NCI-H2227 treated with DMSO at 0.1 percent for 48 hours (cell line): Measurements from ENCODE around the gene AZIN2.
"Not testable (repeated sequence)": the region's sequence is repeated elsewhere in the genome, so short reads cannot be mapped to it uniquely, and the experiment has no call there.

Experiments
- DNase-seq: peaks from one replicate; lab custom pipeline; 2025; lab: John Stamatoyannopoulos, UW

AZIN2 gene

DNA sequence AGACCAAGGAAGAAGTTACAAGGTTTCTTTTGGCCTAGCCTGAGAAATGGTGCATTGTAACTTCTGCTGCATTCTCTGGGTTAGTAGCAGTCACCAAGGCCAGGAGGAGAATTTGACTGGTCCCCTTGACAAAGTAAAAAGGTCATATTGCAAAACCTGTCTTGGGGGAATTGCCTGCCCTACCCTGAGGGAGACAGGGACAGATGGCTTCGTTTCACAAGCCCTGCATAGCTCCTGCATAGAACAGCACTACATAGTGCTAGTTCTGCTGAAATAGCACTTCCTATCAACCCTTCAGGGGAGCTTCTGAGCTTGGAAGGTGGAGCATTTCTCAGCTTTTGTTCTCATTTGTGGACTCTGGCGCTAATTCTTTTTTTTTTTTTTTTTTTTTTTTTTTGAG lies 23.9 kb upstream of the AZIN2 start:
- no peak for DNase-seq

DNA sequence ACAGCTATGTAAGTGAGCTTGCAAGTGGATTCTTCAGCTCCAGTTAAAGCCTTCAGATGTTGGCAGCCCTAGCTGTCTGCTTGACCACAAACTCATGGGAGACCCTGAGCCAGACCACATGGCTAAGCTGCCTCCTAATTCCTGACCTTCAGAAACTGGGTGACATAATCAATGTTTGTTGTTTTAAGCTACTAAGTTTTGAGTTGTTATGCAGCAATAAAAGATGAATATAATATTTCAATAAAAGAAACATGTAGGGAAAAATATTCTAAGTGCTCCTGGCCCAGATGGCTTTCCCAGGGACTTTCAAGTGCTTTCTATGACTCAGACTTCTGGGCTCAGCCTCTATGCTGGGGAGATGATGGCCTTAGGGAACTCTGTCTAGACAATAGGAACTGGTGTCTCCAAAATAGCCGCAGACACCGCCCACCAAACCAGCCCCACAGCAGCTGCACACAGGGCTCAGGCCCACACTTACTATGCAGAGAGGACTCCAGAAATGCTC lies 20.3 kb upstream of the AZIN2 start:
- DNase-seq = no peak

GRCh38 chr1:33061834-33062233 lies 19.1 kb upstream of the AZIN2 start:
- DNase-seq = no peak

DNA sequence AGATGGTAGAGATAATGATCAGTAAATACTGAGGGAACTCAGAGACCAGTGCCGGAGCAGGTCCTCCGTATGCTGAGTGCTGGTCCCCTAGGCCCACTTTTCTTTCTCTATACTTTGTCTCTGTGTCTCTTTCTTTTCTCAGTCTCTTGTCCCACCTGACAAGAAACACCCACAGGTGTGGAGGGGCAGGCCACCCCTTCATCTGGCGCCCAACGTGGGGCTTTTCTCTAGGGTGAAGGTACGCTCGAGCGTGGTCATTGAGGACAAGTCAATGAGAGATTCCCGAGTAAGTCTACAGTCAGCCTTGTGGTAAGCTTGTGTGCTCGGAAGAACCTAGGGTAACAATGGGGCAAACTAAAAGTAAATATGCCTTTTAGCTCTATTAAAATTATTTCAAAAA lies 16.7 kb upstream of the AZIN2 start:
- DNase-seq = not testable (repeated sequence)

GRCh38 chr1:33065301-33065700 lies 15.7 kb upstream of the AZIN2 start:
- DNase-seq = no peak

DNA sequence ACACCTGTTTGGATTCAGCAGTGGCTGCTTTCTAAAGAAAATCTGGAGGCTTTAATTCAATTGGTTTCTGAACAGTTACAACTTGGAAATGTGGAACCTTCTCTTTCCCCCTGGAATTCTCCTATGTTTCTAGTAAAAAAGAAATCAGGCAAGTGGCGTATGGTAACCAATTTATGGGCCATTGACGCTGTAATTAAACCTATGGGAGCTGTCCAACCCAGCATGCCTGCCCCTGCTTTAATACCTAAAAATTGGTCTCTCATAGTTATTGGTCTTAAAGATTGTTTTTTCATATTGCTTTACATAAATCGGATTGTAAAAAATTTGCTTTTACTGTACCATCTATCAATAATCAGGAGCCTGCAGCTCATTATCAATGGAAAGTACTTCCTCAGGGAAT lies 14.5 kb upstream of the AZIN2 start:
- DNase-seq = not testable (repeated sequence)

GRCh38 chr1:33068108-33068507 lies 12.8 kb upstream of the AZIN2 start:
- not testable (repeated sequence) for DNase-seq

GRCh38 chr1:33070628-33071027 lies 10.3 kb upstream of the AZIN2 start:
- DNase-seq = no peak

DNA sequence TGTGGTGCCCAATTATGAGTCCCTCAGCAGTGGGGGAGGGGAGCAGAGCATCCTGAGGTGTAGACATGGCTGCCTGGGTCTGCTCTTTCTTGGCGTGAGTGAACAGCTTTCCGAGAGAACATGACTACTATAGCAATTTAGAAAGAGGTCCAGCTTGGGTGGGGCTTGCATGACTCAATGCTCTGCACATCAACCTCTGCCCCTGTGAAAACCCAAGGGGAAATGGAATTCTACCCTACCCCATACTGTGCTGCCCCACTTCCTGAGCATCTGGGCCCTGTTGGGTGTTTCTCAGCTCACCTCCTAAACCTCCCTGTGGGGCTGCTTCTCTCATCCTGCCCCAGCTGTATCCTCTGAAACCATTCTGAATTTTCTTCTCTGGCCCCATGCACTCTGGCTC lies 8.2 kb upstream of the AZIN2 start:
- no peak for DNase-seq

- no peak for DNase-seq
These were observed 6.6 kb upstream of the AZIN2 start for GRCh38 chr1:33074193-33074945.

DNA sequence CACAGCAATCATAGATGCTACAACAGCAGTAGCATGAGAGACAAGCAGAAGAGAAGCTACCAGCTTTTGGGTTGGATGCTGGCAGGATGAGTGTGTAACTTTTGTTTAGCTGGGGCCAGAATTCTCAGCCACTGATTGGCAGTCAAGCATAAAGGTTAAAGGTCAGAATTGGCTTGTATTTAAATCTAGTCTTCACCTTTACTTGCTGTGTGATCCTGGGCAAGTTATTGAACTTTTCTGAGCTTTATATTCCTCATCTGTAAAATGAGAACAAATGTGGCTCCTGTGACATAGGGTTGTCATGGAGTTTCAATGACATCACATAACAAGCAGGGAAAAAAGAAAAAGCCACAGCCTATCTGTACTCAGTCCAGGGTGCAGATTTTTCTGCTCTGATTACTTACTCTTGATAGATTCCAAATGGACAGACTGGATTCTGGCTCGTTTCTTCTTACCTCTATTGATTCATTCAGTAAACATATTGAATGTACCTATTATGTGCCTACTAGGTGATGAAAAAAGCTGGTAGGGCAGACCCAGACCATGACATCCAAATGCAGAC lies 2.8 kb upstream of the AZIN2 start:
- no peak for DNase-seq

DNA sequence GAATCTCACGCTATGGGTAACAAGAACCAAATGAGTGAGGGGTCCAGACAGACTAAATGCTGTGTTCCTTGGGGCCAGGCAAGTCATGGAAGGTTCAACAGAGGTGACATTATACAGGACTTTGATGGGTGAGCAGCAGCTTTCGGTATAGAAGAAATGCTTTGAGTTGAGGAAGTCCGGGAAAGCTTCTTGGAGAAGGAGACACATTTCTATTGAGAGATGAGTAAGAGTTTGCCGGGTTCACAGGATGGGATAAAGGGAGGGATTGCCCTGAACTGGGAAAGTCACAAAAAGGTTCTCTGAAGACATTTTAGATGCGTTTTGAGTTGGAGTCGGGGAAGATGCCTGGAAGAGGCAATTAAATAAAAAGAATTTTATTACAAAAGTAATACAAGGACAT lies 580 bp upstream of the AZIN2 start:
- no peak for DNase-seq

DNA sequence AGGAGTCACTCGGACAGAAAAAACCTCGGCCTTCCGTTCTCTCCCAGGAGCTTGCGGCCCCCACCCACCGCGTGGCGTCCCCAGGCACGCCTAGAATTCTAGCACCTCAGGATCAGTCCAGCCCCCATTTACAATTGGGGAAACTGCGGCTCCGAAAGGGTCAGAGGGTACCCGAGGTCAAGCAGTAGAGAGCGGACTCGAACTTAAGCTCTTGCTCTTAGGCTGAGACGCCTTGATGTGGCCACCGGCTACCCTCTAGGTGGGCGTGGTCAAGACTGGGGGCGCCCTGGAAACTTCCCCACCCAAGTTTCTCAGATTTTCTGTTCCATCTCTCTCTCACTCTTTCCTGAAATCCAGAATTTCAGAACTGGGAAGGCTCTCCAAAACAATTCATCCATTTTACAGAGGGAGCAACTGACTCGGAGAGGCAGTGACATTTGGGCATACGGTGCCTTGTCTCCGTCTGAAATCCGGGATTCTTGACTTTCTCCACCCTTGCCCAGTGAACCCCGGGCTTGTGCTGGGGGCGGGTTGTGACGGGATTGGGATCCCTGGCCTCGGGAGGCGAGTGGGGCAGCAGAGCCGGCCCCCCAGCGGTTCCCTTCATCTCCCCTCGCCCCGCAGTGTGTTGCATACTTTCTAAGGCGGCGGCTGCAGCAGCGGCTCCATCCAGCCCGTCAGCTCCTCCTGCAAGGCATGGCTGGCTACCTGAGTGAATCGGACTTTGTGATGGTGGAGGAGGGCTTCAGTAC lies 777 bp downstream of the AZIN2 start:
- no peak for DNase-seq

DNA sequence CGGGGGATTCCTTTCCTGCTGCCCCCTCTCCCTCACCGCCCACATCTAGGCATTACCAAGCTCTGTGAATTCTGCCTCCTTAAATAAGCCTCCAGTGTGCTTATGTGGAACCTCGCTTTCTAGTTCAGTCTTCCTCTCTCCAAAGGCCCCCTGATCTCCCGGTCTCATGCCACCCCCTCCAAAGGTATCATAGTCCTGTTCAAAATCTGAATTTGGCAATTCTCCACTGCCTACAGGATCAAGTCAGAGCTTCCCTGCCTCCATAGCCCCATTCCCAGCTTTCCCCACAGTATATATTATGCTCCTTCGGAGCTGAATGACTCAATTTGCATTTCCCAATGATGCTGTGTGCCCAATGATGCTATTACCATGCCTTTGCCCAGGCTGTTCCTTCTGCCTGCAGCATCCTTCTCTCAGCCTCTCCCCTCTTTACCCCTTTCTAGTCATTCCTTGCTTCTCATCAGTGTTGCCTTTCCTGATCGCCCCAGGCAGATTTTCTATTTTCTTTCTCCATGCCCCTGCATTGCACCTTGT lies 1.7 kb downstream of the AZIN2 start:
- no peak for DNase-seq

DNA sequence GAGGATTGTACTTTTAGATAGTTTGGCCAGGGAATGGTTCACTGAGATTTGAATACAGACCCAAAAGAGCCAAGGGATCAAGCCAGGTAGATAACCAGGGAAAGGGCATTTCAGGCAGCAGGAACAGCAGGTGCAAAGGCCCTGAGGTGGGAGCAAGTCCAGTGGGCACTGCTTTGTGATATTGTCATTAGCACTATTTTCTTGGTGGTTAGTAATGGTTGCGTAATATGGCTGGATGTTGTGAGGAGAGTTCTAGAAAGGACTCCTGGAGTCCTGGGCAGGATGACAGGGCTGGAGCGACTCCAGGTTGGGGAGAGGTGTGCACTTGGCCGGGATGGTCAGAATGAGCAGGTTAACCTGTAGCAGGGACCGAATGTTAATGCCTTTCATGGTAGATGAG lies 4.4 kb downstream of the AZIN2 start:
- DNase-seq = no peak

- peak; percentile 68 for DNase-seq
These were observed 5.5 kb downstream of the AZIN2 start for GRCh38 chr1:33086384-33086850.

- no peak for DNase-seq
These were observed 6.7 kb downstream of the AZIN2 start for GRCh38 chr1:33087677-33088076.

DNA sequence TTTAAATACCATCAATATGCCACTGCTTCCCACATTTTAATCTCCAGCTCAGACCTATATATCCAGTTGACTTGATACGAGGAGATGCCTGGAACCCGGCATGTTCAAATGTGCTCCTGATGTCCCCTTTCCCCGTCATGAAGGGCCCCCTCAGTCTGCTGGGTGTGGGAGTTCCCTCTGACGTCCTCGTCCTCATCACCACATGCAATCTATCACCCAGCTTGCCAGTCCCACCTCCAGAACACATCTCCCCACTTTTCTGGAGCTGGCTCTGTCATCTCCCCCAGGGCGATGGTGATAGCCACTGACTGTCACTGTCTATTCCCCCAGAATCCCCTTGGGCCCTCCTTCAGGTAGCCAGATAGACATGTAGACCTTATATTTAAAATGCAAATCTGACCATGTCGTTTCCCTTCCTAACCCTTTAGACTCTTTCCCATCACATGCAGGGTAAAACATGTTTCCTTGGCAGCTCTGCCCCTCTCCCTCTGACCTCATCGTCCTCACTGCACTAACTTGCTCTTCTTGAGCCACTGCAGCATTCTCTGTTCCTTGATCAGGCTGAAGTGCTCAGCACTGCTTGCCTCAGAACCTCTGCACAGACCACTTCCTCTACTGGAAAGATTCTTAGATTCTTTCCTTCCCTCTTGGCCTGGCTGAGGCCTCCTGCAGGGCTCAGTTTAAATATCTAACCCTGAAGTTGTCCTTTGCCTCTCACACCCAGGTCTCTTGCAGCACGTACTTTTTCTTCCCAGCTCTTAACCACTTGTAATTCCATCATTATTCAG lies 7.4 kb downstream of the AZIN2 start:
- DNase-seq = no peak

DNA sequence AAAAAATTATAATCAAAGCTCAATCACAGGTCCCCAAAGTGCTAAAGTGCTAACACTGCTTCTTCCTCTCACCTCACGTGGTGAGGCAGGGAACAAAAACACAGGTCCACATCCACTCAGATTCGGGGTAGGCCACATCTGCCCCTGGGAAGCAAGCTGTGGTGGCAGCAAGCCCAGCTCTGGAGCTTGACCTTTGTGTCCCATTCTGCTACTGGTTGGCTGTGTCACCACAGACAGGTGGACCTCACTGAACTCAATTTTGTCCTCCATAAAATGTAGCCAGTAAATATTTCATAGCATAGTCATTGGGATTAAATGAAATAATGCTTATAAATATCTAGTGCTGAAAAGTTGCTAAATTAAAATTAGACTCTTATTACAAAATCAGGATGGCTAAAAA lies 8.5 kb downstream of the AZIN2 start:
- DNase-seq = no peak

DNA sequence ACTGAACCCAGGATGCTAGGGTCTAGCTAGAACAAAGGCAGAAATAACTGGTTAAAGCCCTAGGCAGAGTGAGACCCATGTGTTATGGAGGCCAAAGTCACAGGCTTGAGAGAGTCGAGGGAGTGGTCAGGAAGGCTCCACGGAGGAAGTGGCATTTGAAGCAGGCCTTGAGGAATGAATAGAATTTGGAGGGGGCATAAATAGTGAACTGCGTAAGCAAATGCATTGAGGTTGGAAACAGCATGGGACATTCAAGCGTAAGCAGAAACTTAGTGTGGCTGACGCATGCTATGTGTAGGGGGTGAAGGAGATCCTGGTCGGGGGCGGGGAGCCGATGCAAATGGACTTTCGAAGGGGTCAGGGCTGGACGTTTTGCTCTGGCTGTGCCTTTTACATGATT lies 11.5 kb downstream of the AZIN2 start:
- no peak for DNase-seq

- no peak for DNase-seq
These were observed 12.1 kb downstream of the AZIN2 start for GRCh38 chr1:33093004-33093403.

- DNase-seq = no peak
These were observed 13.5 kb downstream of the AZIN2 start for GRCh38 chr1:33094486-33094885.
